Small intestine (tissue), 7 donors: Measurements from ENCODE around the gene CTNNA3. TPM values are rescaled to one million over a fixed set of nuclear protein-coding genes. Genes with fewer than 3 reads are reported as not detected.

Experiments used
- DNase-seq, 2 donors: peaks; one replicate each; pipeline versions ENCODE4 v3.0.0 to v3.0.0-alpha.2; 2013
- FAIRE-seq: peaks from 2 replicates; lab custom pipeline; 2012; peaks lifted over from hg19 to GRCh38; lab: Jason Lieb, UNC
- H3K27ac ChIP-seq, 3 donors: one replicate each; pipeline ENCODE4 v1.5.1; 2013; ENCODE audit warnings: low read length in 2 of 3, mild to moderate bottlenecking in 2 of 3, control low read depth in 1 of 3, inconsistent platforms in 1 of 3, low read depth in 1 of 3, moderate library complexity in 1 of 3
- H3K27me3 ChIP-seq, 3 donors: one replicate each; pipeline ENCODE4 v1.6.1; 2013; ENCODE audit warnings: low read length in 3 of 3, inconsistent platforms in 1 of 3; ENCODE audit not compliant: control insufficient read depth in 3 of 3, insufficient read depth in 3 of 3
- H3K36me3 ChIP-seq, 3 donors: one replicate each; pipeline ENCODE4 v1.6.1; 2013; ENCODE audit warnings: low read length in 3 of 3, inconsistent platforms in 1 of 3, low read depth in 1 of 3, mild to moderate bottlenecking in 1 of 3, moderate library complexity in 1 of 3; ENCODE audit not compliant: control insufficient read depth in 3 of 3, insufficient read depth in 2 of 3
- H3K4me1 ChIP-seq, 3 donors: one replicate each; pipeline ENCODE4 v1.6.1; 2013; ENCODE audit warnings: low read length in 2 of 3, inconsistent platforms in 1 of 3, low read depth in 1 of 3, mild to moderate bottlenecking in 1 of 3, moderate library complexity in 1 of 3; ENCODE audit not compliant: control insufficient read depth in 3 of 3, insufficient read depth in 2 of 3
- H3K4me3 ChIP-seq, 3 donors: one replicate each; pipeline ENCODE4 v1.5.1; 2013; ENCODE audit warnings: low read length in 3 of 3, control low read depth in 1 of 3, inconsistent platforms in 1 of 3, low read depth in 1 of 3, mild to moderate bottlenecking in 1 of 3, moderate library complexity in 1 of 3
- H3K9me3 ChIP-seq, 2 donors: one replicate each; pipeline ENCODE4 v1.6.1; 2013; ENCODE audit warnings: low read depth in 1 of 2, low read length in 1 of 2; ENCODE audit not compliant: control insufficient read depth in 2 of 2, insufficient read depth in 1 of 2
- WGBS, 3 donors: extraction: QIAGEN DNeasy Blood & Tissue Kit; methylation state at CpG; one replicate each; pipeline ENCODE4 v1.1.7; 2013; 5-methylcytosine and 5-hydroxymethylcytosine counted together
- polyA plus RNA-seq, 4 donors: library from polyadenylated mRNA; stranded (reverse) in 3 of 4; unstranded in 1 of 4; fragments of 200-250 nt in 3 of 4; fragments of 120-200 nt in 1 of 4; gene quantifications; one replicate each; pipeline versions ENCODE4 v1.2.1 to v1.2.3, GENCODE V29; 2013
- donor health status: healthy with polysubstance abuse.
- donor health status: control.
- donor health status: control.
- donor health status: Bipolar disorder and iron deficiency.
- donor health status: healthy.

The CTNNA3 gene
- polyA plus RNA-seq, 4 donors: 0.24 to 0.38 TPM; not detected in 2

- no peak for DNase-seq
- FAIRE-seq: no peak
- WGBS, 3 donors: 65 to 76% (median 73%) methylated on average over 3 of the region's 3 CpGs
- Histone ChIP-seq H3K27me3 (no peaks in the 10 kb centered on the region), H3K4me3 (no peak overlapping the region), H3K27ac (no peak overlapping the region), H3K4me1 (no peaks in the 10 kb centered on the region), H3K36me3 (no peaks in the 10 kb centered on the region), H3K9me3 (no peaks in the 10 kb centered on the region)
These were observed 1011.4 kb downstream of the CTNNA3 start for GRCh38 chr10:66684581-66684980.

GRCh38 chr10:66680886-66681285 is 1015.1 kb downstream of the CTNNA3 start:
- no peaks in the 10 kb centered on the region for H3K27me3 ChIP-seq

GRCh38 chr10:66678521-66678920 is 1017.5 kb downstream of the CTNNA3 start:
- 90 to 96% (median 92%) methylated on average over 3 of the region's 3 CpGs for WGBS, 3 donors
- no peaks in the 10 kb centered on the region for H3K36me3 ChIP-seq
- H3K4me1 ChIP-seq: no peaks in the 10 kb centered on the region
- DNase-seq (no peak), FAIRE-seq (no peak)
- H3K27ac ChIP-seq: no peak overlapping the region
- H3K9me3 ChIP-seq: no peaks in the 10 kb centered on the region
- H3K27me3 ChIP-seq: no peaks in the 10 kb centered on the region
- no peak overlapping the region for H3K4me3 ChIP-seq

More at GRCh38 chr10:66680886-66681285, 1015.1 kb downstream of the CTNNA3 start:
- Histone ChIP-seq H3K4me1 (no peaks in the 10 kb centered on the region), H3K4me3 (no peak overlapping the region), H3K36me3 (no peaks in the 10 kb centered on the region), H3K27ac (no peak overlapping the region), H3K9me3 (no peaks in the 10 kb centered on the region)
- WGBS, 3 donors: 93 to 100% (median 97%) methylated on average over 1 of the region's 1 CpG
- FAIRE-seq (no peak), DNase-seq (no peak)

GRCh38 chr10:66673071-66673470 is 1022.9 kb downstream of the CTNNA3 start:
- H3K27ac ChIP-seq: no peak overlapping the region
- H3K4me1 ChIP-seq: no peaks in the 10 kb centered on the region
- no peaks in the 10 kb centered on the region for H3K9me3 ChIP-seq
- no peaks in the 10 kb centered on the region for H3K36me3 ChIP-seq
- FAIRE-seq: peak; percentile 23
- 71 to 80% (median 77%) methylated on average over 2 of the region's 2 CpGs for WGBS, 3 donors
- no peak overlapping the region for H3K4me3 ChIP-seq
- no peaks in the 10 kb centered on the region for H3K27me3 ChIP-seq
- no peak for DNase-seq

GRCh38 chr10:66671562-66671961 is 1024.4 kb downstream of the CTNNA3 start:
- WGBS, 3 donors: 55 to 68% (median 63%) methylated on average over 1 of the region's 1 CpG
- H3K9me3 ChIP-seq: no peaks in the 10 kb centered on the region
- FAIRE-seq: no peak
- no peak overlapping the region for H3K4me3 ChIP-seq
- no peak for DNase-seq
- no peaks in the 10 kb centered on the region for H3K36me3 ChIP-seq
- H3K27ac ChIP-seq: no peak overlapping the region
- no peaks in the 10 kb centered on the region for H3K4me1 ChIP-seq
- no peaks in the 10 kb centered on the region for H3K27me3 ChIP-seq

- 80 to 84% (median 82%) methylated on average over 1 of the region's 1 CpG for WGBS, 3 donors
- DNase-seq (no peak), FAIRE-seq (no peak)
These were observed 1024.9 kb downstream of the CTNNA3 start for GRCh38 chr10:66671064-66671463.

GRCh38 chr10:66656499-66656898 is 1039.5 kb downstream of the CTNNA3 start:
- FAIRE-seq: no peak
- Histone ChIP-seq H3K9me3 (peaks cover 0 to 3% of the 10 kb centered on the region in 2 donors), H3K4me3 (no peak overlapping the region), H3K4me1 (no peaks in the 10 kb centered on the region), H3K27ac (no peak overlapping the region), H3K36me3 (no peaks in the 10 kb centered on the region), H3K27me3 (no peaks in the 10 kb centered on the region)
- no peak for DNase-seq

More at GRCh38 chr10:66671064-66671463, 1024.9 kb downstream of the CTNNA3 start:
- Histone ChIP-seq H3K9me3 (no peaks in the 10 kb centered on the region), H3K4me1 (no peaks in the 10 kb centered on the region), H3K4me3 (no peak overlapping the region), H3K36me3 (no peaks in the 10 kb centered on the region), H3K27me3 (no peaks in the 10 kb centered on the region), H3K27ac (no peak overlapping the region)

GRCh38 chr10:66654861-66655260 is 1041.1 kb downstream of the CTNNA3 start:
- Histone ChIP-seq H3K9me3 (peaks cover 0 to 8% of the 10 kb centered on the region in 2 donors), H3K27me3 (no peaks in the 10 kb centered on the region), H3K4me3 (no peak overlapping the region), H3K27ac (no peak overlapping the region), H3K4me1 (no peaks in the 10 kb centered on the region), H3K36me3 (no peaks in the 10 kb centered on the region)
- FAIRE-seq: no peak
- 29 to 79% (median 42%) methylated on average over 1 of the region's 1 CpG for WGBS, 3 donors
- DNase-seq: no peak
